Mesendoderm (in vitro differentiated cells): Measurements from ENCODE around the gene CAMSAP2.
"Not testable (repeated sequence)": the region's sequence is repeated elsewhere in the genome, so short reads cannot be mapped to it uniquely, and the experiment has no call there.

Experiments
- DNase-seq: peaks from one replicate; pipeline ENCODE4 v3.0.0; 2013
- H2AK5ac ChIP-seq: 2 replicates; pipeline ENCODE4 v1.6.1; 2013; ENCODE audit warnings: low read length, inconsistent platforms
- H2BK120ac ChIP-seq: 2 replicates; pipeline ENCODE4 v1.6.1; 2013; ENCODE audit warnings: low read depth, mild to moderate bottlenecking, low read length, moderate library complexity, mixed read lengths
- H2BK15ac ChIP-seq: replicated peaks from 2 replicates; pipeline ENCODE4 v1.6.1; 2013; ENCODE audit warnings: low read depth, mild to moderate bottlenecking, moderate library complexity
- H2BK5ac ChIP-seq: 2 replicates; pipeline ENCODE4 v1.6.1; 2013; ENCODE audit warnings: low read length, inconsistent platforms
- H3K18ac ChIP-seq: 2 replicates; pipeline ENCODE4 v1.6.1; 2013; ENCODE audit warnings: mild to moderate bottlenecking, low read length, mixed read lengths
- H3K23ac ChIP-seq: one replicate; pipeline ENCODE4 v1.6.1; 2013; ENCODE audit warnings: low read length
- H3K27ac ChIP-seq: 2 replicates; pipeline ENCODE4 v1.5.1; 2013; ENCODE audit warnings: low read depth, mild to moderate bottlenecking, inconsistent platforms, low read length, moderate library complexity
- H3K27me3 ChIP-seq: 2 replicates; pipeline ENCODE4 v1.6.1; 2013; ENCODE audit warnings: low read length, control low read depth, mild to moderate bottlenecking, inconsistent platforms; ENCODE audit not compliant: insufficient read depth, poor library complexity
- H3K36me3 ChIP-seq: 2 replicates; pipeline ENCODE4 v1.6.1; 2013; ENCODE audit warnings: low read length, inconsistent platforms; ENCODE audit not compliant: control insufficient read depth, insufficient read depth
- H3K4ac ChIP-seq: one replicate; pipeline ENCODE4 v1.6.1; 2013; ENCODE audit warnings: low read depth, mild to moderate bottlenecking, low read length, moderate library complexity
- H3K4me1 ChIP-seq: 2 replicates; pipeline ENCODE4 v1.6.1; 2013; ENCODE audit warnings: low read depth, low read length, inconsistent platforms; ENCODE audit not compliant: control insufficient read depth
- H3K4me2 ChIP-seq: 2 replicates; pipeline ENCODE4 v1.6.1; 2013; ENCODE audit warnings: low read length
- H3K4me3 ChIP-seq: 2 replicates; pipeline ENCODE4 v1.5.1; 2013; ENCODE audit warnings: mild to moderate bottlenecking, low read length
- H3K56ac ChIP-seq: one replicate; pipeline ENCODE4 v1.6.1; 2013; ENCODE audit warnings: low read length
- H3K79me1 ChIP-seq: 2 replicates; pipeline ENCODE4 v1.6.1; 2013; ENCODE audit warnings: low read length, inconsistent platforms
- H3K79me2 ChIP-seq: 2 replicates; pipeline ENCODE4 v1.6.1; 2013; ENCODE audit warnings: mild to moderate bottlenecking, low read length; ENCODE audit not compliant: control insufficient read depth, insufficient read depth
- H3K9ac ChIP-seq: 2 replicates; pipeline ENCODE4 v1.6.1; 2013; ENCODE audit warnings: low read length, inconsistent platforms
- H4K5ac ChIP-seq: one replicate; pipeline ENCODE4 v1.6.1; 2013; ENCODE audit warnings: low read length
- H4K8ac ChIP-seq: one replicate; pipeline ENCODE4 v1.6.1; 2013; ENCODE audit warnings: low read depth, mild to moderate bottlenecking, control low read depth, low read length, moderate library complexity
- WGBS: extraction: QIAGEN DNeasy Blood & Tissue Kit; methylation state at CpG from one replicate; pipeline ENCODE4 v1.1.7; 2013; ENCODE audit warnings: low lambda C conversion rate, missing lambda C conversion rate; ENCODE audit not compliant: insufficient coverage; ENCODE audit errors: extremely low coverage; 5-methylcytosine and 5-hydroxymethylcytosine counted together

The CAMSAP2 gene

GRCh38 chr1:200805719-200806118 lies 67.0 kb downstream of the CAMSAP2 start:
- no peaks in the 10 kb centered on the region for H3K27me3 ChIP-seq
- H3K36me3 ChIP-seq: peaks cover 2% of the 10 kb centered on the region
- H2BK120ac ChIP-seq: no peak overlapping the region
- no peak overlapping the region for H4K8ac ChIP-seq
- H3K4ac ChIP-seq: no peak overlapping the region
- no peak overlapping the region for H3K23ac ChIP-seq
- no peak overlapping the region for H2BK5ac ChIP-seq
- no peaks in the 10 kb centered on the region for H3K79me2 ChIP-seq
- no peaks in the 10 kb centered on the region for H3K79me1 ChIP-seq
- H2AK5ac ChIP-seq: no peak overlapping the region
- no peak overlapping the region for H3K18ac ChIP-seq
- H3K4me1 ChIP-seq: no peaks in the 10 kb centered on the region
- H3K56ac ChIP-seq: no peak overlapping the region
- WGBS: no CpG with 5 or more reads among the region's 3 CpGs
- no peak overlapping the region for H2BK15ac ChIP-seq
- no peak for DNase-seq
- H3K9ac ChIP-seq: no peak overlapping the region
- no peak overlapping the region for H3K4me3 ChIP-seq
- no peak overlapping the region for H4K5ac ChIP-seq
- H3K4me2 ChIP-seq: no peak overlapping the region
- no peak overlapping the region for H3K27ac ChIP-seq

GRCh38 chr1:200808846-200809245 lies 70.2 kb downstream of the CAMSAP2 start:
- Histone ChIP-seq H3K27ac (no peak overlapping the region), H2BK5ac (no peak overlapping the region), H3K36me3 (peaks cover 2% of the 10 kb centered on the region), H2BK120ac (no peak overlapping the region), H4K8ac (no peak overlapping the region), H3K18ac (no peak overlapping the region), H3K23ac (no peak overlapping the region), H3K56ac (no peak overlapping the region), H3K4ac (no peak overlapping the region), H3K27me3 (no peaks in the 10 kb centered on the region), H3K79me1 (no peaks in the 10 kb centered on the region), H3K79me2 (no peaks in the 10 kb centered on the region), H4K5ac (no peak overlapping the region), H3K4me3 (no peak overlapping the region), H3K4me2 (no peak overlapping the region), H3K4me1 (no peaks in the 10 kb centered on the region), H3K9ac (no peak overlapping the region), H2AK5ac (no peak overlapping the region), H2BK15ac (no peak overlapping the region)
- no CpG with 5 or more reads among the region's 2 CpGs for WGBS
- no peak for DNase-seq

GRCh38 chr1:200811704-200812103 lies 73.0 kb downstream of the CAMSAP2 start:
- Histone ChIP-seq H2AK5ac (no peak overlapping the region), H3K56ac (no peak overlapping the region), H4K5ac (no peak overlapping the region), H3K4me1 (no peaks in the 10 kb centered on the region), H3K4me2 (no peak overlapping the region), H2BK120ac (no peak overlapping the region), H3K4me3 (no peak overlapping the region), H3K4ac (no peak overlapping the region), H3K27me3 (no peaks in the 10 kb centered on the region), H3K79me1 (no peaks in the 10 kb centered on the region), H3K36me3 (peaks cover 2% of the 10 kb centered on the region), H2BK15ac (no peak overlapping the region), H3K23ac (no peak overlapping the region), H4K8ac (no peak overlapping the region), H3K18ac (no peak overlapping the region), H3K79me2 (no peaks in the 10 kb centered on the region), H2BK5ac (no peak overlapping the region), H3K27ac (no peak overlapping the region), H3K9ac (no peak overlapping the region)
- no peak for DNase-seq
- WGBS: no CpG with 5 or more reads among the region's 4 CpGs

GRCh38 chr1:200816624-200817224 lies 78.0 kb downstream of the CAMSAP2 start:
- H3K27me3 ChIP-seq, H3K4me2 ChIP-seq, H3K36me3 ChIP-seq, H3K4me3 ChIP-seq, H3K4ac ChIP-seq, H2BK120ac ChIP-seq, H2AK5ac ChIP-seq, H3K18ac ChIP-seq, H3K9ac ChIP-seq, H3K4me1 ChIP-seq, H3K79me2 ChIP-seq, H2BK5ac ChIP-seq, H4K8ac ChIP-seq, H3K27ac ChIP-seq, H3K23ac ChIP-seq, H4K5ac ChIP-seq, H2BK15ac ChIP-seq, DNase-seq, H3K56ac ChIP-seq, H3K79me1 ChIP-seq: not testable (repeated sequence)
- WGBS: no CpG with 5 or more reads among the region's 26 CpGs

- H3K4me2 ChIP-seq: no peak overlapping the region
- no peak overlapping the region for H4K5ac ChIP-seq
- no peak overlapping the region for H3K9ac ChIP-seq
- H2BK120ac ChIP-seq: no peak overlapping the region
- H2BK5ac ChIP-seq: no peak overlapping the region
- no peak overlapping the region for H3K4ac ChIP-seq
- no peaks in the 10 kb centered on the region for H3K79me2 ChIP-seq
- H3K4me3 ChIP-seq: no peak overlapping the region
- H3K18ac ChIP-seq: no peak overlapping the region
- H2BK15ac ChIP-seq: no peak overlapping the region
- H3K27me3 ChIP-seq: no peaks in the 10 kb centered on the region
- no peak overlapping the region for H3K23ac ChIP-seq
- no peaks in the 10 kb centered on the region for H3K36me3 ChIP-seq
- no peak for DNase-seq
- WGBS: no CpG with 5 or more reads among the region's 1 CpG
- no peak overlapping the region for H2AK5ac ChIP-seq
- no peaks in the 10 kb centered on the region for H3K79me1 ChIP-seq
- no peaks in the 10 kb centered on the region for H3K4me1 ChIP-seq
- H4K8ac ChIP-seq: no peak overlapping the region
- no peak overlapping the region for H3K56ac ChIP-seq
- no peak overlapping the region for H3K27ac ChIP-seq
Measured at GRCh38 chr1:200818248-200818647, 79.6 kb downstream of the CAMSAP2 start.

GRCh38 chr1:200819726-200820125 lies 81.0 kb downstream of the CAMSAP2 start:
- no CpG with 5 or more reads among the region's 2 CpGs for WGBS
- Histone ChIP-seq H3K36me3 (no peaks in the 10 kb centered on the region), H3K4me3 (no peak overlapping the region), H3K79me2 (no peaks in the 10 kb centered on the region), H3K56ac (no peak overlapping the region), H3K18ac (no peak overlapping the region), H2BK15ac (no peak overlapping the region), H4K8ac (no peak overlapping the region), H3K4me1 (no peaks in the 10 kb centered on the region), H2AK5ac (no peak overlapping the region), H3K4me2 (no peak overlapping the region), H3K27ac (no peak overlapping the region), H2BK5ac (no peak overlapping the region), H4K5ac (no peak overlapping the region), H2BK120ac (no peak overlapping the region), H3K9ac (no peak overlapping the region), H3K23ac (no peak overlapping the region), H3K79me1 (no peaks in the 10 kb centered on the region), H3K4ac (no peak overlapping the region), H3K27me3 (no peaks in the 10 kb centered on the region)
- no peak for DNase-seq
